GM12873 (cell line): Measurements from ENCODE around the gene SFMBT2.

Experiments used
- CTCF ChIP-seq: IDR thresholded peaks from 2 replicates; pipeline ENCODE4 v1.5.1; 2012; ENCODE audit warnings: low read depth, mild to moderate bottlenecking, moderate library complexity, low read length, control low read depth; ENCODE audit not compliant: insufficient read depth; ENCODE audit errors: missing control alignments

Gene SFMBT2

GRCh38 chr10:7211857-7212577 is 198.8 kb downstream of the SFMBT2 start:
- TF ChIP-seq CTCF: no peak

- TF ChIP-seq CTCF: no peak
Observed at GRCh38 chr10:7210516-7210915, 200.3 kb downstream of the SFMBT2 start.

GRCh38 chr10:7209458-7209857 is 201.4 kb downstream of the SFMBT2 start:
- no peak for TF ChIP-seq CTCF

- TF ChIP-seq CTCF: no peak
Observed at GRCh38 chr10:7206412-7207100, 204.3 kb downstream of the SFMBT2 start.

- TF ChIP-seq CTCF: no peak
Observed at GRCh38 chr10:7205656-7206055, 205.2 kb downstream of the SFMBT2 start.

GRCh38 chr10:7202793-7203355 is 208.0 kb downstream of the SFMBT2 start:
- no peak for TF ChIP-seq CTCF

GRCh38 chr10:7199152-7199760 is 211.6 kb downstream of the SFMBT2 start:
- TF ChIP-seq CTCF: no peak
